Duodenal mucosa (tissue), 2 donors: ENCODE data around the gene RAPGEF2.
"Not testable (repeated sequence)": the region's sequence is repeated elsewhere in the genome, so short reads cannot be mapped to it uniquely, and the experiment has no call there.

Experiments
- H3K27ac ChIP-seq: one replicate; pipeline ENCODE4 v1.7.0; 2013; ENCODE audit warnings: low read depth, low read length
- H3K27me3 ChIP-seq, 2 donors: one replicate each; pipeline ENCODE4 v1.7.0; 2013; ENCODE audit warnings: low read length in 2 of 2, control low read depth in 1 of 2; ENCODE audit not compliant: insufficient read depth in 2 of 2, control insufficient read depth in 1 of 2
- H3K36me3 ChIP-seq, 2 donors: one replicate each; pipeline ENCODE4 v1.7.0; 2013; ENCODE audit warnings: low read length in 2 of 2, control low read depth in 1 of 2; ENCODE audit not compliant: insufficient read depth in 2 of 2, control insufficient read depth in 1 of 2
- H3K4me1 ChIP-seq, 2 donors: one replicate each; pipeline ENCODE4 v1.7.0; 2013; ENCODE audit warnings: low read length in 2 of 2, control low read depth in 1 of 2; ENCODE audit not compliant: insufficient read depth in 2 of 2, control insufficient read depth in 1 of 2
- H3K4me3 ChIP-seq, 2 donors: one replicate each; pipeline ENCODE4 v1.7.0; 2013; ENCODE audit warnings: low read length in 2 of 2, low read depth in 1 of 2
- H3K9ac ChIP-seq, 2 donors: one replicate each; pipeline ENCODE4 v1.7.0; 2013; ENCODE audit warnings: low read length in 2 of 2, low read depth in 1 of 2
- H3K9me3 ChIP-seq, 2 donors: one replicate each; pipeline ENCODE4 v1.7.0; 2013; ENCODE audit warnings: low read length in 2 of 2, control low read depth in 1 of 2; ENCODE audit not compliant: control insufficient read depth in 1 of 2

Gene RAPGEF2

GRCh38 chr4:159155119-159155518 lies 52.2 kb downstream of the RAPGEF2 start:
- Histone ChIP-seq H3K27ac (no peak overlapping the region), H3K4me1 (peaks cover 11 to 14% of the 10 kb centered on the region in 2 donors), H3K9me3 (no peaks in the 10 kb centered on the region), H3K9ac (no peak overlapping the region), H3K4me3 (no peak overlapping the region), H3K27me3 (no peaks in the 10 kb centered on the region), H3K36me3 (no peaks in the 10 kb centered on the region)

- H3K4me1 ChIP-seq, result no peaks in the 10 kb centered on the region
- H3K27ac ChIP-seq, result no peak overlapping the region
- no peak overlapping the region for H3K4me3 ChIP-seq
- no peak overlapping the region for H3K9ac ChIP-seq
- H3K9me3 ChIP-seq, result no peaks in the 10 kb centered on the region
- no peaks in the 10 kb centered on the region for H3K27me3 ChIP-seq
- H3K36me3 ChIP-seq, result no peaks in the 10 kb centered on the region
These were observed 55.3 kb downstream of the RAPGEF2 start for GRCh38 chr4:159158083-159158617.

GRCh38 chr4:159158985-159159384 lies 56.1 kb downstream of the RAPGEF2 start:
- Histone ChIP-seq H3K4me1 (no peaks in the 10 kb centered on the region), H3K27ac (no peak overlapping the region)

GRCh38 chr4:159159611-159160010 lies 56.7 kb downstream of the RAPGEF2 start:
- H3K9ac ChIP-seq, result no peak overlapping the region
- no peak overlapping the region for H3K4me3 ChIP-seq
- H3K27ac ChIP-seq, result no peak overlapping the region
- H3K4me1 ChIP-seq, result no peaks in the 10 kb centered on the region
- no peaks in the 10 kb centered on the region for H3K36me3 ChIP-seq
- H3K27me3 ChIP-seq, result no peaks in the 10 kb centered on the region
- H3K9me3 ChIP-seq, result no peaks in the 10 kb centered on the region

More at GRCh38 chr4:159158985-159159384, 56.1 kb downstream of the RAPGEF2 start:
- Histone ChIP-seq H3K4me3 (no peak overlapping the region), H3K9ac (no peak overlapping the region), H3K27me3 (no peaks in the 10 kb centered on the region), H3K9me3 (no peaks in the 10 kb centered on the region), H3K36me3 (no peaks in the 10 kb centered on the region)

- Histone ChIP-seq H3K27me3 (no peaks in the 10 kb centered on the region), H3K36me3 (no peaks in the 10 kb centered on the region), H3K27ac (no peak overlapping the region), H3K9me3 (no peaks in the 10 kb centered on the region), H3K4me3 (no peak overlapping the region), H3K9ac (no peak overlapping the region), H3K4me1 (no peaks in the 10 kb centered on the region)
These were observed 57.4 kb downstream of the RAPGEF2 start for GRCh38 chr4:159160242-159160641.

- H3K27me3 ChIP-seq, H3K4me1 ChIP-seq, H3K9me3 ChIP-seq, H3K27ac ChIP-seq, H3K9ac ChIP-seq, H3K36me3 ChIP-seq, H3K4me3 ChIP-seq: not testable (repeated sequence)
These were observed 58.6 kb downstream of the RAPGEF2 start for GRCh38 chr4:159161436-159161835.

GRCh38 chr4:159162576-159162975 lies 59.7 kb downstream of the RAPGEF2 start:
- no peak overlapping the region for H3K9ac ChIP-seq
- no peaks in the 10 kb centered on the region for H3K36me3 ChIP-seq
- H3K27me3 ChIP-seq, result no peaks in the 10 kb centered on the region
- no peak overlapping the region for H3K27ac ChIP-seq
- no peak overlapping the region for H3K4me3 ChIP-seq
- no peaks in the 10 kb centered on the region for H3K4me1 ChIP-seq
- H3K9me3 ChIP-seq, result no peaks in the 10 kb centered on the region

- H3K27ac ChIP-seq, result no peak overlapping the region
- H3K9me3 ChIP-seq, result no peaks in the 10 kb centered on the region
- H3K36me3 ChIP-seq, result no peaks in the 10 kb centered on the region
- H3K4me1 ChIP-seq, result no peaks in the 10 kb centered on the region
- no peak overlapping the region for H3K9ac ChIP-seq
- no peaks in the 10 kb centered on the region for H3K27me3 ChIP-seq
- H3K4me3 ChIP-seq, result no peak overlapping the region
These were observed 60.6 kb downstream of the RAPGEF2 start for GRCh38 chr4:159163521-159163920.

- Histone ChIP-seq H3K36me3 (no peaks in the 10 kb centered on the region), H3K4me1 (peaks cover 0 to 7% of the 10 kb centered on the region in 2 donors)
These were observed 66.8 kb downstream of the RAPGEF2 start for GRCh38 chr4:159169404-159170302.

GRCh38 chr4:159171287-159171686 lies 68.4 kb downstream of the RAPGEF2 start:
- Histone ChIP-seq H3K9ac (no peak overlapping the region), H3K27ac (no peak overlapping the region), H3K4me3 (no peak overlapping the region), H3K9me3 (no peaks in the 10 kb centered on the region), H3K27me3 (no peaks in the 10 kb centered on the region), H3K4me1 (peaks cover 11 to 18% of the 10 kb centered on the region in 2 donors), H3K36me3 (no peaks in the 10 kb centered on the region)

More at GRCh38 chr4:159169404-159170302, 66.8 kb downstream of the RAPGEF2 start:
- Histone ChIP-seq H3K9ac (no peak overlapping the region), H3K27me3 (no peaks in the 10 kb centered on the region), H3K9me3 (no peaks in the 10 kb centered on the region), H3K4me3 (no peak overlapping the region), H3K27ac (no peak overlapping the region)
